CD4-positive, CD25-positive, alpha-beta regulatory T cell (primary cell): ENCODE measurements around the gene RASGRF1. TPM values are rescaled to one million over a fixed set of nuclear protein-coding genes. Genes with fewer than 3 reads are reported as not detected.

Source experiments
- ATAC-seq, 2 donors: fragments of 150-1000 bp; cut with Tn5 transposase; one replicate each; pipeline ENCODE4 v1.10.0; 2021; ENCODE audit warnings: low read depth in 2 of 2, moderate number of reproducible peaks in 2 of 2, moderate library complexity in 1 of 2
- DNase-seq, 3 donors: peaks; one replicate each; pipeline versions ENCODE4 v3.0.0 to v3.0.0-alpha.2; 2012 to 2022; ENCODE audit warnings: mixed read lengths in 1 of 3
- H3K27ac ChIP-seq: one replicate; pipeline ENCODE4 v1.7.0; 2013; ENCODE audit warnings: mild to moderate bottlenecking, low read length; ENCODE audit not compliant: insufficient read depth, poor library complexity, severe bottlenecking
- H3K27me3 ChIP-seq: one replicate; pipeline ENCODE4 v1.7.0; 2013; ENCODE audit warnings: low read length; ENCODE audit not compliant: control insufficient read depth, insufficient read depth
- H3K36me3 ChIP-seq: one replicate; pipeline ENCODE4 v1.7.0; 2013; ENCODE audit warnings: mild to moderate bottlenecking, low read length, moderate library complexity; ENCODE audit not compliant: control insufficient read depth, insufficient read depth
- H3K4me1 ChIP-seq: 2 replicates; pipeline ENCODE4 v1.7.0; 2013; ENCODE audit warnings: mild to moderate bottlenecking, low read length; ENCODE audit not compliant: insufficient read depth, control insufficient read depth, poor library complexity, severe bottlenecking
- H3K4me3 ChIP-seq: one replicate; pipeline ENCODE4 v1.7.0; 2013; ENCODE audit warnings: low read depth, mild to moderate bottlenecking, low read length, moderate library complexity
- H3K9me3 ChIP-seq, 2 experiments: 1 replicate in 1 of 2; 2 replicates in 1 of 2; pipeline ENCODE4 v1.7.0; 2013; ENCODE audit warnings: low read length in 2 of 2, mild to moderate bottlenecking in 1 of 2, moderate library complexity in 1 of 2; ENCODE audit not compliant: control insufficient read depth in 2 of 2
- H3K27ac Mint-ChIP-seq, 3 donors: one replicate each; pipeline ENCODE4 v1.8.0; 2020 to 2022; ENCODE audit warnings: mild to moderate bottlenecking in 3 of 3, mixed read lengths in 3 of 3, moderate library complexity in 2 of 3
- H3K27me3 Mint-ChIP-seq: one replicate; pipeline ENCODE4 v1.8.0; 2022; ENCODE audit warnings: mild to moderate bottlenecking, mixed read lengths
- H3K36me3 Mint-ChIP-seq: one replicate; pipeline ENCODE4 v1.8.0; 2020; ENCODE audit warnings: mixed read lengths
- H3K4me1 Mint-ChIP-seq, 4 donors: one replicate each; pipeline ENCODE4 v1.8.0; 2020 to 2022; ENCODE audit warnings: mixed read lengths in 4 of 4, mild to moderate bottlenecking in 1 of 4
- H3K4me3 Mint-ChIP-seq, 4 donors: one replicate each; pipeline ENCODE4 v1.8.0; 2020 to 2022; ENCODE audit warnings: mild to moderate bottlenecking in 4 of 4, mixed read lengths in 4 of 4, moderate library complexity in 3 of 4
- H3K9me3 Mint-ChIP-seq, 7 donors: one replicate each; pipeline ENCODE4 v1.8.0; 2020 to 2022; ENCODE audit warnings: mixed read lengths in 7 of 7, mild to moderate bottlenecking in 3 of 7, moderate library complexity in 2 of 7
- polyA plus RNA-seq, 4 donors: library from polyadenylated mRNA; unstranded; fragments of 300-500 nt; fragmentation: Illumina TruSeq; gene quantifications; one replicate each; pipeline ENCODE4 v1.2.3, GENCODE V29; 2021
- total RNA-seq: library from RNA; stranded (reverse); gene quantifications from one replicate; pipeline ENCODE4 v1.2.3, GENCODE V29; 2022

The RASGRF1 gene
- total and polyA plus RNA-seq, 5 donors from 2014 or later, result not detected

DNA sequence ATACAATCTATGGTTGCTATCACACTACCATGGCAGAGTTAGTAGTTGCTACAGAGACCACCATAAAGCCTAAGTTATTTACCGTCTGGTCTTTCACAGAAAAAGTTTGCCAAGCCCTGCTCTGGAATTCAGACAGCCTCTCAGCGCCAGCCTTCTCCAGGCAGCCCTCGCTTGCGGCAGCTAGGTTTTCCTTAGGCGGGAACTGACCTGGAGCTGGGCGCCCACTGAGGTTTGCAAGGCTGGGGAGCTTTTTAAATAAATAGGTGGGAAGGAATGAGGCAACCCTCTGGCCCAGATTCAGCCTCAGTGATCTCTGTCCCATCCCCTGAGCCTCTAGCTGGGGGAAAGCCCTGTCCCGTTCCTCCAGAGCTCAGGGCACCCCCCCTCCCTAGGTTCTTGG, 146.9 kb downstream of the RASGRF1 start:
- Histone ChIP-seq H3K27ac (no peak overlapping the region), H3K9me3 (no peaks in the 10 kb centered on the region), H3K27me3 (no peaks in the 10 kb centered on the region), H3K4me3 (no peak overlapping the region), H3K4me1 (peaks cover 14% of the 10 kb centered on the region), H3K36me3 (no peaks in the 10 kb centered on the region)
- ATAC-seq, result no peak
- peaks cover under 1 to 26% (median 12%) of the 10 kb centered on the region in 4 donors for H3K4me1 Mint-ChIP-seq
- peaks cover 3% of the 10 kb centered on the region for H3K36me3 Mint-ChIP-seq
- peaks cover 7% of the 10 kb centered on the region for H3K27me3 Mint-ChIP-seq
- no peaks in the 10 kb centered on the region for H3K9me3 Mint-ChIP-seq
- no peak for DNase-seq
- H3K4me3 Mint-ChIP-seq, result peak overlapping the region; percentile 71 to 94 (median 80)
- H3K27ac Mint-ChIP-seq, result no peak overlapping the region

DNA sequence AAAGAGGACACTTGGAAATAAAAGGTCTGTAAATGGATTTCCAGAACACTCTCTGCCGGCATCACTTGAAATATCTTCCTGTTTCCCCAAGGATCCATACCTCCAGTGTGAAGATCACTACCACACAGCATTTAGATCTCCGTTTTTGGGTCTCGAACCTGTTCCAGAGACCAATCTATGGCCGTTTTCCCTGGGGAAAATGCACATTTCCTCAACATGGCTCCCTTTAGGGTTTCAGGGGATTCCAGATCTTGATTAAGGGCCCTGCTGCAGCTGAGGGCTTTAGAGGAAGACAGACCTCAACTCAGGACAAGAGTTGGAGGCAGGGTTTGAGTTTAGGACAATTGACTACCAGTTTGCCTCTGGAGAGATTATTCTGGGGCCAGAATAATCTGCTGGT, 147.8 kb downstream of the RASGRF1 start:
- H3K4me3 ChIP-seq, result no peak overlapping the region
- H3K4me1 ChIP-seq, result peaks cover 14% of the 10 kb centered on the region
- peaks cover 0 to 3% (median 0%) of the 10 kb centered on the region in 7 donors for H3K9me3 Mint-ChIP-seq
- no peak overlapping the region for H3K27ac Mint-ChIP-seq
- no peaks in the 10 kb centered on the region for H3K36me3 ChIP-seq
- H3K36me3 Mint-ChIP-seq, result peaks cover 3% of the 10 kb centered on the region
- H3K27me3 ChIP-seq, result no peaks in the 10 kb centered on the region
- ATAC-seq (no peak), DNase-seq (no peak)
- H3K4me1 Mint-ChIP-seq, result peaks cover 5 to 31% (median 15%) of the 10 kb centered on the region in 4 donors
- peaks cover 16% of the 10 kb centered on the region for H3K27me3 Mint-ChIP-seq
- H3K27ac ChIP-seq, result no peak overlapping the region
- peak overlapping the region in 2 of 4 donors; percentile 65 to 71 for H3K4me3 Mint-ChIP-seq
- no peaks in the 10 kb centered on the region for H3K9me3 ChIP-seq

DNA sequence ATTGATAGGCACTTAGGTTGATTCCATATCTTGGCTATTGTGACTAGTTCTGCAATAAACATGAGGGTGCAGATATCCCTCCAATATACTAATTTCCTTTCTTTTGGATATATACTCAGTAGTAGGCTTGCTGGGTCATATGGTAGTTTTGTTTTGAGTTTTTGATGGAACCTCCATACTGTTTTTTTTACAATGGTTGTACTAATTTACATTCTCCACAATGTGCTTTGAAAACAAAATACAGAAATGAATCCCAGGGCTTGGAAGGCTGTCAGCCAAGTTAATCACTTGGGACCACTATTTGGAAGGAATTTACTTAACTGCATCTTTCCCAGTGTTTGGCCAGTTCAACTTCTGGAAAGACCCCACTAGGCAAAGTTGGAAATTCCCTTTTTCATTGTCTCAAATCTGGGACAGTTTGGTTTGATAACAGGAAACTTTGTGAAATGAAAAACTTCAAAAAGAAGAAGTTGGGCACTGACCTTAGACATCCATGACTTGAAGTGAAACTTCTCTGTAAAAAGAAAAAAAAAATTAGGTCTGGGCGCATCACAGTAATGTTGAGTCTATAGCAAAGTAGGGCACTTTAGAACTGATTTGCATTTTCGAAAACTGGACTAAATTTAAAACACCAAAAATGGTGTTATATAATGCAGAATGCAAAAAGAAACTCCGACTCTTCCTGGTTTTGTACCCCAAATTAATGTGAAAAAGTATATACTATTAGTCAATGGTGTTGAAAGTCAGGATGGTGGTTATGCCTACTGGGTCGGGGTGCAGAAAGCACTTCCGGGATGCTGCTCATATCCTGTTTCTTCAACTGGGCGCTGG, 151.7 kb downstream of the RASGRF1 start:
- peak overlapping the region; percentile 51 for H3K4me3 ChIP-seq
- Mint-ChIP-seq H3K9me3 (peaks cover 0 to 3% (median 0%) of the 10 kb centered on the region in 7 donors), H3K4me1 (peaks cover 5 to 27% (median 16%) of the 10 kb centered on the region in 4 donors), H3K4me3 (peak overlapping the region; percentile 5 to 75 (median 30)), H3K27me3 (peaks cover 22% of the 10 kb centered on the region), H3K36me3 (peaks cover 3% of the 10 kb centered on the region), H3K27ac (peak overlapping the region; percentile 4 to 83 (median 32))
- peaks cover 2% of the 10 kb centered on the region for H3K27me3 ChIP-seq
- H3K27ac ChIP-seq, result no peak overlapping the region
- DNase-seq, result peak in 1 of 3 donors; percentile 81
- no peaks in the 10 kb centered on the region for H3K36me3 ChIP-seq
- no peaks in the 10 kb centered on the region for H3K9me3 ChIP-seq
- ATAC-seq, result peak; percentile 31 to 67
- H3K4me1 ChIP-seq, result peaks cover 18% of the 10 kb centered on the region

GRCh38 chr15:78937132-78937739, 153.3 kb downstream of the RASGRF1 start:
- no peak overlapping the region for H3K27ac Mint-ChIP-seq
- no peaks in the 10 kb centered on the region for H3K36me3 ChIP-seq
- peaks cover 2% of the 10 kb centered on the region for H3K27me3 ChIP-seq
- H3K9me3 Mint-ChIP-seq, result peaks cover 0 to 3% (median 0%) of the 10 kb centered on the region in 7 donors
- no peak overlapping the region for H3K27ac ChIP-seq
- H3K4me3 ChIP-seq, result no peak overlapping the region
- no peaks in the 10 kb centered on the region for H3K9me3 ChIP-seq
- peaks cover 3% of the 10 kb centered on the region for H3K36me3 Mint-ChIP-seq
- peaks cover 22% of the 10 kb centered on the region for H3K27me3 Mint-ChIP-seq
- H3K4me1 ChIP-seq, result peaks cover 13% of the 10 kb centered on the region
- peak in 1 of 2 donors; percentile 12 for ATAC-seq
- DNase-seq, result peak in 1 of 3 donors; percentile 90
- H3K4me1 Mint-ChIP-seq, result peaks cover 5 to 22% (median 14%) of the 10 kb centered on the region in 4 donors
- H3K4me3 Mint-ChIP-seq, result peak overlapping the region in 2 of 4 donors; percentile 9 to 31

- H3K9me3 Mint-ChIP-seq, result peaks cover 0 to 3% (median 0%) of the 10 kb centered on the region in 7 donors
- Histone ChIP-seq H3K27ac (no peak overlapping the region), H3K9me3 (no peaks in the 10 kb centered on the region), H3K27me3 (peaks cover 2% of the 10 kb centered on the region), H3K4me3 (no peak overlapping the region), H3K4me1 (peaks cover 13% of the 10 kb centered on the region), H3K36me3 (no peaks in the 10 kb centered on the region)
- ATAC-seq, result no peak
- peaks cover 5 to 20% (median 13%) of the 10 kb centered on the region in 4 donors for H3K4me1 Mint-ChIP-seq
- peaks cover 22% of the 10 kb centered on the region for H3K27me3 Mint-ChIP-seq
- no peak for DNase-seq
- no peak overlapping the region for H3K4me3 Mint-ChIP-seq
- peak overlapping the region in 1 of 3 donors; percentile 76 for H3K27ac Mint-ChIP-seq
- peaks cover 3% of the 10 kb centered on the region for H3K36me3 Mint-ChIP-seq
Measured at GRCh38 chr15:78934655-78935023, 155.9 kb downstream of the RASGRF1 start.

DNA sequence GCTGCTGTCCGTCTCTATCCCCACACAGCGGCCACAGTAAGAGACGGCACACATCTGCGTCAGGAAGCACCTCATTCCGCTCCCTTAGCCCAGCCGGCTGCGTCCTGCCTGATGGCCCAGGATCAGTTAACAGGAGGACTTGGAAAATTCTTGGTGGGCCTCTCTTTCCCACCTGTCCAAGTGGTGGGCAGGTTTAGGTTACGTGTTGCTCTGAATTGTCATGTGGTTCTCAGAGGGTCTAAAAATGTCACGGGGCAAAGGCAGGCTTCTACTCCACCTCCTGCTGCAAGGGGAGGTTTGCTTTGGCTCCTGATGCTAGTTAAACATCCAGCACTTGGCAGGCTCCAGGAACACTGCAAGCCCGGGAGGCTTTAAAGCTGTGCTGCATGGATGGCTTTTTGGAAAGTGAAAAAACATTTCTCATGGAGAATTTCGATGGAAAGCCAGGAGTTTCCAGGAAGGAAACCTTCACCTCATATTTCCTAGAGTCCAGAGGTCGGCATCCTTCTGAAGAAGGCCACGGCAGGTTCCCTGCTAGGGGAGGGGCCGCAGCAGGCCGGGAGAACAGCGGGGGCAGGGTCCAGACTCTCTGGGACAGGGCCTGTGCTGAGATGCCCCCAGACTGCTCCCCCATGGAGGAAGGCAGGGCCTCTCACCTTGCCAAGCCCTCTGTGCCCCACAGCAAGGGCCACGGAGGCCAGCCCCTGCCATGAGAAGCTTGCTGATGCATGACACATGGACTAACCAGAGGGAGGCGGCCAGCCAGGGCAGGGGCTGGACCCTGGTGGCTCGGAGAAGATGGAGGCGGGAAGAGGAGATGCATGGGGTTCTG, 156.5 kb downstream of the RASGRF1 start:
- H3K4me3 Mint-ChIP-seq, result no peak overlapping the region

GRCh38 chr15:78933187-78933822, 157.3 kb downstream of the RASGRF1 start:
- peaks cover 8% of the 10 kb centered on the region for H3K4me1 ChIP-seq
- H3K27me3 ChIP-seq, result peaks cover 2% of the 10 kb centered on the region
- ATAC-seq (no peak), DNase-seq (no peak)
- H3K36me3 Mint-ChIP-seq, result no peaks in the 10 kb centered on the region
- no peaks in the 10 kb centered on the region for H3K9me3 ChIP-seq
- H3K9me3 Mint-ChIP-seq, result peaks cover 0 to 1% (median 0%) of the 10 kb centered on the region in 7 donors
- H3K27ac ChIP-seq, result no peak overlapping the region
- H3K27ac Mint-ChIP-seq, result peak overlapping the region in 1 of 3 donors; percentile 63
- peaks cover 19% of the 10 kb centered on the region for H3K27me3 Mint-ChIP-seq
- H3K4me3 ChIP-seq, result no peak overlapping the region
- H3K4me1 Mint-ChIP-seq, result peaks cover under 1 to 8% (median 4%) of the 10 kb centered on the region in 4 donors
- H3K4me3 Mint-ChIP-seq, result no peak overlapping the region
- H3K36me3 ChIP-seq, result no peaks in the 10 kb centered on the region

More for the DNA sequence above, 156.5 kb downstream of the RASGRF1 start:
- Mint-ChIP-seq H3K36me3 (no peaks in the 10 kb centered on the region), H3K27ac (peak overlapping the region in 1 of 3 donors; percentile 76), H3K4me1 (peaks cover 4 to 15% (median 8%) of the 10 kb centered on the region in 4 donors), H3K9me3 (peaks cover 0 to 3% (median 0%) of the 10 kb centered on the region in 7 donors), H3K27me3 (peaks cover 22% of the 10 kb centered on the region)
- no peak overlapping the region for H3K27ac ChIP-seq
- no peaks in the 10 kb centered on the region for H3K36me3 ChIP-seq
- DNase-seq (no peak), ATAC-seq (no peak)
- H3K27me3 ChIP-seq, result peaks cover 2% of the 10 kb centered on the region
- no peak overlapping the region for H3K4me3 ChIP-seq
- H3K9me3 ChIP-seq, result no peaks in the 10 kb centered on the region
- peaks cover 9% of the 10 kb centered on the region for H3K4me1 ChIP-seq
